Endothelial cell of umbilical vein (primary cell): Measurements from ENCODE around the gene STX12.

Source experiments
- CTCF ChIP-seq, 2 donors: IDR thresholded peaks; 1 replicate in 1 of 2; 2 replicates in 1 of 2; pipeline ENCODE4 v1.5.1; 2011; ENCODE audit warnings: low read length in 2 of 2, mild to moderate bottlenecking in 2 of 2, moderate library complexity in 2 of 2, control low read depth in 1 of 2, inconsistent platforms in 1 of 2, low read depth in 1 of 2; ENCODE audit not compliant: insufficient read depth in 1 of 2; ENCODE audit errors: extremely low read depth in 1 of 2
- EZH2 ChIP-seq: IDR thresholded peaks from 2 replicates; pipeline ENCODE4 v1.6.1; 2012; ENCODE audit warnings: borderline replicate concordance, low read depth, mild to moderate bottlenecking, moderate library complexity, low read length, inconsistent platforms; ENCODE audit not compliant: severe bottlenecking
- FOS ChIP-seq: IDR thresholded peaks from 2 replicates; pipeline ENCODE4 v1.6.1; 2011; ENCODE audit warnings: mild to moderate bottlenecking, low read length, moderate library complexity, borderline replicate concordance; ENCODE audit not compliant: insufficient read depth
- GATA2 ChIP-seq: IDR thresholded peaks from 2 replicates; pipeline ENCODE4 v1.7.0; 2011; ENCODE audit warnings: low read depth, mild to moderate bottlenecking, moderate library complexity, mixed read lengths, low read length; ENCODE audit not compliant: insufficient read length, insufficient read depth
- JUN ChIP-seq: IDR thresholded peaks from 2 replicates; pipeline ENCODE4 v1.6.1; 2011; ENCODE audit warnings: borderline replicate concordance, low read depth; ENCODE audit not compliant: insufficient read length, insufficient read depth
- MAX ChIP-seq: IDR thresholded peaks from 2 replicates; pipeline ENCODE4 v1.6.1; 2011; ENCODE audit not compliant: insufficient read depth, insufficient read length
- MYC ChIP-seq: IDR thresholded peaks from one replicate; pipeline ENCODE4 v1.6.1; 2011; ENCODE audit warnings: mild to moderate bottlenecking, low read depth, low read length
- POLR2A ChIP-seq: IDR thresholded peaks from 2 replicates; pipeline ENCODE4 v1.6.1; 2012; ENCODE audit warnings: low read depth, mild to moderate bottlenecking, control low read depth, low read length
- POLR2AphosphoS5 ChIP-seq: IDR thresholded peaks from 2 replicates; pipeline ENCODE4 v1.6.1; 2012; ENCODE audit warnings: low read depth, mild to moderate bottlenecking, control low read depth, low read length, moderate library complexity; ENCODE audit not compliant: insufficient read depth

- TF ChIP-seq JUN: peak; percentile 48
- TF ChIP-seq CTCF (IDR thresholded peaks at IDR 0.05; ENCODE audit: extremely low read depth in 1 of 2, insufficient read depth in 1 of 2, low read depth in 1 of 2, low read length in 2 of 2): no peak
- no peak for TF ChIP-seq MYC
- no peak for TF ChIP-seq EZH2
- TF ChIP-seq POLR2A: peak; percentile 19
- TF ChIP-seq MAX: no peak
- peak; percentile 94 for TF ChIP-seq GATA2
- TF ChIP-seq POLR2AphosphoS5: peak; percentile 88
- TF ChIP-seq FOS: peak; percentile 74
Measured at GRCh38 chr1:27789540-27790041, 16.6 kb downstream of the STX12 start.
